Trophoblast cell (in vitro differentiated cells and primary cell): ENCODE data around the gene FAM168A.
"Not testable (repeated sequence)": the region's sequence is repeated elsewhere in the genome, so short reads cannot be mapped to it uniquely, and the experiment has no call there.

Experiments
- DNase-seq, 2 donors: peaks; one replicate each; pipeline ENCODE4 v3.0.0-alpha.2; 2016
- H2AFZ ChIP-seq: 2 replicates; pipeline ENCODE4 v1.6.1; 2013; ENCODE audit warnings: low read length, moderate library complexity, mild to moderate bottlenecking; ENCODE audit not compliant: insufficient read depth, poor library complexity
- H2AK5ac ChIP-seq: 2 replicates; pipeline ENCODE4 v1.6.1; 2013; ENCODE audit warnings: mild to moderate bottlenecking, low read length
- H2BK120ac ChIP-seq: 2 replicates; pipeline ENCODE4 v1.6.1; 2013; ENCODE audit warnings: low read length, mild to moderate bottlenecking, moderate library complexity; ENCODE audit not compliant: insufficient read depth, poor library complexity
- H2BK12ac ChIP-seq: 2 replicates; pipeline ENCODE4 v1.6.1; 2013; ENCODE audit warnings: mild to moderate bottlenecking, low read length, moderate library complexity
- H2BK5ac ChIP-seq: 2 replicates; pipeline ENCODE4 v1.6.1; 2013; ENCODE audit warnings: low read length, low read depth, moderate library complexity, mild to moderate bottlenecking; ENCODE audit not compliant: poor library complexity
- H3K14ac ChIP-seq: 2 replicates; pipeline ENCODE4 v1.6.1; 2013; ENCODE audit warnings: mild to moderate bottlenecking, low read length
- H3K18ac ChIP-seq: 2 replicates; pipeline ENCODE4 v1.6.1; 2013; ENCODE audit warnings: mild to moderate bottlenecking, low read length
- H3K23ac ChIP-seq: 2 replicates; pipeline ENCODE4 v1.6.1; 2013; ENCODE audit warnings: low read length
- H3K27ac ChIP-seq: 2 replicates; pipeline ENCODE4 v1.5.1; 2013; ENCODE audit warnings: low read depth, mild to moderate bottlenecking, inconsistent platforms, low read length, moderate library complexity
- H3K27me3 ChIP-seq: 2 replicates; pipeline ENCODE4 v1.6.1; 2013; ENCODE audit warnings: inconsistent platforms, mild to moderate bottlenecking, low read length, moderate library complexity; ENCODE audit not compliant: insufficient read depth
- H3K36me3 ChIP-seq, 2 experiments: 1 replicate in 1 of 2; 2 replicates in 1 of 2; pipeline ENCODE4 v1.6.1; 2013; ENCODE audit warnings: low read length in 2 of 2, mild to moderate bottlenecking in 2 of 2, moderate library complexity in 1 of 2; ENCODE audit not compliant: insufficient read depth in 2 of 2, control insufficient read depth in 1 of 2
- H3K4ac ChIP-seq: 2 replicates; pipeline ENCODE4 v1.6.1; 2013; ENCODE audit warnings: low read depth, mild to moderate bottlenecking, low read length, moderate library complexity
- H3K4me1 ChIP-seq, 2 experiments: 1 replicate in 1 of 2; 2 replicates in 1 of 2; pipeline ENCODE4 v1.6.1; 2013; ENCODE audit warnings: low read length in 2 of 2, mild to moderate bottlenecking in 2 of 2, moderate library complexity in 1 of 2; ENCODE audit not compliant: insufficient read depth in 2 of 2, control insufficient read depth in 1 of 2
- H3K4me2 ChIP-seq: 2 replicates; pipeline ENCODE4 v1.6.1; 2013; ENCODE audit warnings: inconsistent platforms, mild to moderate bottlenecking, low read length, moderate library complexity
- H3K4me3 ChIP-seq: 2 replicates; pipeline ENCODE4 v1.5.1; 2013; ENCODE audit warnings: mild to moderate bottlenecking, low read depth, low read length, inconsistent platforms
- H3K79me1 ChIP-seq: one replicate; pipeline ENCODE4 v1.6.1; 2013; ENCODE audit warnings: low read length
- H3K79me2 ChIP-seq: 2 replicates; pipeline ENCODE4 v1.6.1; 2013; ENCODE audit warnings: low read length, mild to moderate bottlenecking; ENCODE audit not compliant: control insufficient read depth, insufficient read depth, poor library complexity
- H3K9ac ChIP-seq: 2 replicates; pipeline ENCODE4 v1.6.1; 2013; ENCODE audit warnings: mild to moderate bottlenecking, low read length
- H3K9me3 ChIP-seq: 2 replicates; pipeline ENCODE4 v1.6.1; 2013; ENCODE audit warnings: low read depth, mild to moderate bottlenecking, control low read depth, inconsistent platforms, low read length; ENCODE audit not compliant: insufficient read depth
- H4K12ac ChIP-seq: 2 replicates; pipeline ENCODE4 v1.6.1; 2013; ENCODE audit warnings: low read depth, mild to moderate bottlenecking, low read length, moderate library complexity
- H4K8ac ChIP-seq: 2 replicates; pipeline ENCODE4 v1.6.1; 2013; ENCODE audit warnings: low read depth, mild to moderate bottlenecking, low read length, moderate library complexity
- H4K91ac ChIP-seq: one replicate; pipeline ENCODE4 v1.6.1; 2013; ENCODE audit warnings: low read depth, mild to moderate bottlenecking, low read length, moderate library complexity
- WGBS: extraction: QIAGEN DNeasy Blood & Tissue Kit; methylation state at CpG from one replicate; pipeline ENCODE4 v1.1.7; 2013; ENCODE audit warnings: missing lambda C conversion rate; ENCODE audit not compliant: insufficient read length, insufficient coverage; ENCODE audit errors: extremely low coverage; 5-methylcytosine and 5-hydroxymethylcytosine counted together

FAM168A gene

GRCh38 chr11:73585834-73586575 is 11.9 kb downstream of the FAM168A start:
- no peak overlapping the region for H3K4me2 ChIP-seq
- no peak for DNase-seq
- no peak overlapping the region for H2BK120ac ChIP-seq
- H3K4me1 ChIP-seq, result no peaks in the 10 kb centered on the region
- no peaks in the 10 kb centered on the region for H3K79me1 ChIP-seq
- no peak overlapping the region for H2BK5ac ChIP-seq
- no peak overlapping the region for H2AFZ ChIP-seq
- no peak overlapping the region for H4K12ac ChIP-seq
- no CpG with 5 or more reads among the region's 1 CpG for WGBS
- no peak overlapping the region for H3K27ac ChIP-seq
- H3K4ac ChIP-seq, result no peak overlapping the region
- H3K79me2 ChIP-seq, result no peaks in the 10 kb centered on the region
- no peak overlapping the region for H3K23ac ChIP-seq
- H3K36me3 ChIP-seq, result no peaks in the 10 kb centered on the region
- no peak overlapping the region for H3K9ac ChIP-seq
- no peak overlapping the region for H3K14ac ChIP-seq
- H2BK12ac ChIP-seq, result no peak overlapping the region
- H3K27me3 ChIP-seq, result no peaks in the 10 kb centered on the region
- no peak overlapping the region for H4K91ac ChIP-seq
- H3K4me3 ChIP-seq, result no peak overlapping the region
- no peak overlapping the region for H2AK5ac ChIP-seq
- no peak overlapping the region for H4K8ac ChIP-seq
- H3K18ac ChIP-seq, result no peak overlapping the region
- H3K9me3 ChIP-seq, result no peaks in the 10 kb centered on the region

- Histone ChIP-seq H3K4me2 (no peak overlapping the region), H4K12ac (no peak overlapping the region), H3K79me1 (no peaks in the 10 kb centered on the region), H3K9ac (no peak overlapping the region), H2BK5ac (no peak overlapping the region), H3K18ac (no peak overlapping the region), H3K4me3 (no peak overlapping the region), H2BK12ac (no peak overlapping the region), H3K27ac (no peak overlapping the region), H3K79me2 (no peaks in the 10 kb centered on the region), H3K23ac (no peak overlapping the region), H3K9me3 (no peaks in the 10 kb centered on the region), H4K8ac (no peak overlapping the region), H2AFZ (no peak overlapping the region), H3K14ac (no peak overlapping the region), H2BK120ac (no peak overlapping the region), H3K4me1 (no peaks in the 10 kb centered on the region), H4K91ac (no peak overlapping the region), H3K4ac (no peak overlapping the region), H3K36me3 (no peaks in the 10 kb centered on the region), H2AK5ac (no peak overlapping the region), H3K27me3 (no peaks in the 10 kb centered on the region)
- WGBS, result no CpG with 5 or more reads among the region's 3 CpGs
- no peak for DNase-seq
Measured at GRCh38 chr11:73584831-73585230, 13.1 kb downstream of the FAM168A start.

GRCh38 chr11:73582653-73583052 is 15.3 kb downstream of the FAM168A start:
- Histone ChIP-seq H4K8ac (no peak overlapping the region), H3K9ac (no peak overlapping the region), H4K91ac (no peak overlapping the region), H3K79me1 (no peaks in the 10 kb centered on the region), H2BK5ac (no peak overlapping the region), H3K4ac (no peak overlapping the region), H2BK12ac (no peak overlapping the region), H3K27ac (no peak overlapping the region), H3K27me3 (no peaks in the 10 kb centered on the region), H4K12ac (no peak overlapping the region), H3K9me3 (no peaks in the 10 kb centered on the region), H2BK120ac (no peak overlapping the region), H3K14ac (no peak overlapping the region), H3K4me3 (no peak overlapping the region), H2AFZ (no peak overlapping the region), H3K23ac (no peak overlapping the region), H3K18ac (no peak overlapping the region), H3K36me3 (no peaks in the 10 kb centered on the region), H3K79me2 (no peaks in the 10 kb centered on the region), H3K4me2 (no peak overlapping the region), H2AK5ac (no peak overlapping the region), H3K4me1 (no peaks in the 10 kb centered on the region)
- no peak for DNase-seq
- no CpG with 5 or more reads among the region's 3 CpGs for WGBS

GRCh38 chr11:73580749-73581148 is 17.2 kb downstream of the FAM168A start:
- not testable (repeated sequence) for H2BK5ac ChIP-seq, H3K9me3 ChIP-seq, H2BK120ac ChIP-seq, H2AK5ac ChIP-seq, H3K14ac ChIP-seq, H2AFZ ChIP-seq, H3K27me3 ChIP-seq, H3K23ac ChIP-seq, H3K4ac ChIP-seq, H3K36me3 ChIP-seq, H4K12ac ChIP-seq, H3K79me1 ChIP-seq, H3K4me3 ChIP-seq, H3K4me1 ChIP-seq, H2BK12ac ChIP-seq, H4K91ac ChIP-seq, H3K79me2 ChIP-seq, H3K4me2 ChIP-seq, H3K9ac ChIP-seq, H4K8ac ChIP-seq, H3K27ac ChIP-seq, DNase-seq, H3K18ac ChIP-seq
- WGBS, result no CpG with 5 or more reads among the region's 1 CpG
